ENCODE data around the gene C6orf89.

Gene C6orf89

DNA sequence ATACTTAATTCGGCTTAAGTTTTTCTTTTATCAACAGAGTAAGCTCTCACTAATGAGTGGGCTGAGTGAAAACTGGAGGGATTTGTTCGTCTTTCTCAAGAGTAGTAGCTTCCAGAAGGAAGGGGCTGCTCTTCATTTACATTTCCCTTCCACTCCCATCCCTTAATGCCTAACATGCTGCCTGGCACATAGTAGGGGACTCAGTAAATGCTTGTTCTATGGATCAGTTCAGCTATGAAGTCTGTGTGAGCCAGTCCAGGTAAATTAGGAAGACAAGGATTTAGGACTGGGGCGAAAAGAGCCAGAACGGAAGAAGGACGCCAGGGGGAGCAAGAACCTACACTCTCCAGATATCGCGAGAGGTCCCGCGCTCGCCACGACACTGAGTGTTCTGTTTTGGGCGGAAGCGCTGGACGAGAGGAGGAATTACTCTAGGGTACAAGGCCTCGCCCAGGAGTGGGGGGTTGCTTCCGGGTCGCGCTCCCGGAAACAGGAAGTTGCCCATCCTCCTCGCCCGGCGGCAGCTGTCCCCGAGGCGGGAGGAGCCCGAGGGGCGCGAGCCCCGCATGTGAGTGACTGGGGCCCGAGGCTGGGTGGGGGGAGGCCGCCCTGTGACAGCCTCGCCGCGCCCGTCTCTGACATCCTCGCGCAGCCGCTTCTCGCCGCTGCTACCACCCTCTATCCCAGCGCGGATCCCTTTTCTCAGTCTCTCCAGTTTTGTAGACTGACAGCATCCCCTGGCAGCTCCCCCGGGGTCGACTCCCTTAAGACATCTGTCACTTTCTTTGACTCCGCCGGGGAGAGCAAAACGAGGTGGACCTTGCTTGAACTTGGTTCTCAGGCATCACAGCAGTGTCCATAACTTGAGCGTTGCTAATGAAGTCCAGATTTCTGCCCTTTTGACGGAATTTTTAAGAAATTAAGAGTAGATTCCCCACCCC, at the start of gene C6orf89:
TSS of gene C6orf89 (plus strand) at position 492 of the 941 bp plus-strand sequence. CDS start 13,493 bp downstream, outside the sequence.
- peak within 1 kb of the TSS; percentile 50 for H3K27ac ChIP-seq
- peak; percentile 83 for DNase-seq (ENCODE audit: low read depth, low spot score)

DNA sequence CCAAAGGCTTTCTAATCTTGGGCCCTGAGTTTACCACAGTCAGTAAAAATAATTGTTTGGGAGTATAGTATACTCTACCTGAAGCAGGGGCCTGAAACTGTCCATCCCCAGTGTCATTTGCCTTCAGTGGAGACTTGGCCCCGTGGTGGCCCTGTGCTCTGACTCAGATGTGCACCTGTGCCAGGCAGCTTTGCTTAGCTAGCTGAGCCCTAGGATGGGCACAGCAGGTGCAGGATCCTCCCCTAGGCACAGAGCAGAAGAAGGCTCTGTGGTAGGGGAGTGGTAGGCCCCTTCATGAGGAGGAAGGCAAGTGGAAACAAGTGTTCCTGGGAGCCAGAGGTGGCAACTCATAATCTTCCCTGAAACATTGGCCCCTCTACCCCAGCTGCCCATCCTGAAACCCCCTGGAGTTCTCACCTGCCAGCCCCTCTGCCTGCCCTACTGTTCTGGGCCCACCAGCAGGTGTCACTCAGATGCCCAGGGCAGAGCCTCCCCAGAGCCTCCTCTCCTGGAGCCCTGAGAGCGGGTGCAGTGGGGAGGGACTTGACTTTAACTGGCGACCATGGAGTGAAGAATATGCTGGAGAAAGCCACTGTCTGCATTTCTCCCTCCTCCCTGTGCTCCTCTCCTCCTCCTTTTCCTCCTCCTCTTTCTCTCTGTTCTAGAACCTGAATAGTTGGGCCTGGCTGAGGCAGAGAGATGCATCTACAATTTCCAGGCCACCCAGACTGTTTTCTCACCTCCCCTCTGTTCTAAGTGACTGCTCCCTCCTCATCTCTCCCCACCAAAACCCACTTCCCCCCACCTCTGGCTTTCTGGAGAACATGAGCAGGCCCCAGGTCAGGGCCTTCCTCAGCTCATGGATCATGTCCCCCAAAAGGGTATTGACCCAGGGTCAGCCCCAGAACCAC, 49.4 kb upstream of the C6orf89 start:
- no peak for DNase-seq (ENCODE audit: low read depth, low spot score)
- no peak overlapping the region for H3K27ac ChIP-seq

DNA sequence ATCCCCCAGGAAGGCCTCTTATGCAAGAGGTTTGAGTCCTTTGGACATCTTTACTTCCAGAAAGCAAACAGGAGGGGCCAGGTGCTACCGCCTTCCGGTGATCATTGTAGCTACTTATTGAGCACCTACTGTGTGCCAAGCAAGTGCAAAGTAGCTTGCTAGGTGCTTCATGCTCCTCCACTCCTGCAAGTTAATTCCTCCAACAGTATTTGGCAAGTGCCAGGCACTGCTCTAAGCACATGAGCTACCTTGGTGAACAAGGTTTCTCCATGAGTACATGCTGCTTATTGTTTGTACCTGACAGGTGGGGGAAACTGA, 48.8 kb upstream of the C6orf89 start:
- DNase-seq (ENCODE audit: low read depth, low spot score) = no peak

GRCh38 chr6:36837686-36838085, 48.1 kb upstream of the C6orf89 start:
- DNase-seq (ENCODE audit: low read depth, low spot score) = no peak
- H3K27ac ChIP-seq = no peak overlapping the region

More for the DNA sequence above, 48.8 kb upstream of the C6orf89 start:
- no peak overlapping the region for H3K27ac ChIP-seq

- H3K27ac ChIP-seq = no peak within 1 kb of the TSS
- no peak for DNase-seq (ENCODE audit: low read depth, low spot score)
Measured at GRCh38 chr6:36838896-36839748, 46.6 kb upstream of the C6orf89 start, which contains the start of gene CPNE5. CPNE5 (minus strand) TSS chr6:36839444; CDS start chr6:36839377, 67 bp downstream.

- no peak overlapping the region for H3K27ac ChIP-seq
- DNase-seq (ENCODE audit: low read depth, low spot score) = no peak
Measured at GRCh38 chr6:36839749-36840431, 45.9 kb upstream of the C6orf89 start.

GRCh38 chr6:36840432-36841403, 45.0 kb upstream of the C6orf89 start:
- H3K27ac ChIP-seq = no peak overlapping the region
- DNase-seq (ENCODE audit: low read depth, low spot score) = no peak

GRCh38 chr6:36841756-36842155, 44.0 kb upstream of the C6orf89 start:
- no peak overlapping the region for H3K27ac ChIP-seq
- no peak for DNase-seq (ENCODE audit: low read depth, low spot score)

DNA sequence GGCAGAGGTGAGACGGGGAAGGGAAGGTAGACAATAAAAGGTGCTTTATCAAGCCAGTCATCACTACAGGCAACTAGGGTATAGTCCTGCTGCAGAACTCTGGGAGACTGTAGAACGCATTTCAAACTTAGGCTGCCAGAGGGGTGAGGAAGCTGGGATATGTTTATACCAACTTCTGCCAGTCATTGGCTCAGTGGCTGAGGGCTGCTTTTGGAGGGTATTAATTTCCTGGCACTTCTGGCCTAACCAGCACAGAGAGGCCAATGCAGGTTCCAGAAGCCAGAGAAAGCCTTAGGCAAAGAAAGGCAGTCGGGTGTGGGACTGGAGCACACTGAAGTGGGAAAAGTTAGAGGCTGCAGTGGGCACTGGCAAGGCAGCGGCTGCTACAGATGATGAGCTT, 42.6 kb upstream of the C6orf89 start:
- H3K27ac ChIP-seq = no peak overlapping the region
- DNase-seq (ENCODE audit: low read depth, low spot score) = no peak

DNA sequence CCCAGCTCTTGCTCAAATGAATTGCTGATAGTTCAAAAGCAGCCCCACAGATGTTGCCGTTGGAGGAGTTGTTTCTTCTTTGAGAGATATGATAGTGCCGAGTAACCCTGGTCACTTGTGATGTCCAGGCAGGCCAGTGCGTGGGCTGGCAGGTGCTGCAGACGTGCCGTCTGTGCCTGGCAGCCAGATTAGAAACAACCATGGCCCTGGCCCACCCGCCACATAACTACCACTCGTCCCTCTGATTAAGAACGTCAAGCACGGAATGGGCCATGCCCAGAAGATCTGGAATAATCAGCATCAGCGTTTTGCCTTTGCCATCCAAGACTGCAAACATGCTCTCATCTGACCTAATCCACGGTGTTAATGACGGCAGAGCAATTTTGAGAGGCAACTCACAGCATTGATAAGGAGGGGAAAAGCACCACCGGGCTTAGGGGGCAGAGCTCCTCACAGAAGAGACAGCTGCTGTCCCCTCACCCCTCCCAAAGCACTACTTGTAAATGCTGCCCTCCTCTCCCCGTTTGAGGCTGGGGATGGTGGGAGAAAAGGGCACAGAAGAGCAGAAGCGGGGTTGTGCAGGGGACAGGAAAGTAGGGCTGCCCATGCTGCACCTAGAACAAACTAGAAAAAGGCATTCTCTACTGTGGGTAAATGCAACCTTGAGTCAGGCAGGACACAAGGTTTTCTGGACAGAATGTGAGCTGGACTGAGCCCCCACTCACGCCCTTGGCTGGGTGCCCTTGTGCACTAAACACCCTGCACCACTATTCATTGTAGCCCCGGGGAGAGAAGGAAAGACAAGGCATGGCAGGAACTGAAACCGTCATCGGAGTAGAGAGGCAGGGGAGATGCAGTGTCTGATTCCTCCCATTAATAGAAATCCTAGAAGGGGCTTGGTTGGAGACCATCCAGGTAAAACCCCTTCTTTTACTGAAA, 41.3 kb upstream of the C6orf89 start:
- no peak for DNase-seq (ENCODE audit: low read depth, low spot score)
- no peak overlapping the region for H3K27ac ChIP-seq

GRCh38 chr6:36845233-36845632, 40.5 kb upstream of the C6orf89 start:
- no peak for DNase-seq (ENCODE audit: low read depth, low spot score)
- H3K27ac ChIP-seq = no peak overlapping the region

GRCh38 chr6:36847152-36847551, 38.6 kb upstream of the C6orf89 start:
- H3K27ac ChIP-seq = no peak overlapping the region
- DNase-seq (ENCODE audit: low read depth, low spot score) = no peak

DNA sequence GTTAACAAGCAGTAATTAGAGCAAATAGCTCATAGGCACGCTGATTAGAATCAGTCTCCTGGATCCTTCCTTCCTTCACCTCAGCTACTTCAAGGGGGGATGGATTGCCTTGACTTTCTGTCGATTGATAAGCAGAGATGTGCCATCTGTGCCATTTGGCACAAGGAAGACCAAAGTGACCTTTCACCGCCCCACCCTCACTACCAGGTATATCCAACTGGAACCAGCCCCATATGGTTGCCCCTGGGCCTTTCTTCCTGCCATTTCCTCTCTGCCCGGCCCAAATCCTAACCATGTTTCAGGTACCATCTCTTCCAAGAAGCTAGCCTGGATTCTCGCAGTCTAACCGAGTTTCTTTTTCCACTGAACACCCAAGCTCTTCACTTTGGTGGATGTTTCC, 37.8 kb upstream of the C6orf89 start:
- DNase-seq (ENCODE audit: low read depth, low spot score) = no peak
- H3K27ac ChIP-seq = no peak overlapping the region

DNA sequence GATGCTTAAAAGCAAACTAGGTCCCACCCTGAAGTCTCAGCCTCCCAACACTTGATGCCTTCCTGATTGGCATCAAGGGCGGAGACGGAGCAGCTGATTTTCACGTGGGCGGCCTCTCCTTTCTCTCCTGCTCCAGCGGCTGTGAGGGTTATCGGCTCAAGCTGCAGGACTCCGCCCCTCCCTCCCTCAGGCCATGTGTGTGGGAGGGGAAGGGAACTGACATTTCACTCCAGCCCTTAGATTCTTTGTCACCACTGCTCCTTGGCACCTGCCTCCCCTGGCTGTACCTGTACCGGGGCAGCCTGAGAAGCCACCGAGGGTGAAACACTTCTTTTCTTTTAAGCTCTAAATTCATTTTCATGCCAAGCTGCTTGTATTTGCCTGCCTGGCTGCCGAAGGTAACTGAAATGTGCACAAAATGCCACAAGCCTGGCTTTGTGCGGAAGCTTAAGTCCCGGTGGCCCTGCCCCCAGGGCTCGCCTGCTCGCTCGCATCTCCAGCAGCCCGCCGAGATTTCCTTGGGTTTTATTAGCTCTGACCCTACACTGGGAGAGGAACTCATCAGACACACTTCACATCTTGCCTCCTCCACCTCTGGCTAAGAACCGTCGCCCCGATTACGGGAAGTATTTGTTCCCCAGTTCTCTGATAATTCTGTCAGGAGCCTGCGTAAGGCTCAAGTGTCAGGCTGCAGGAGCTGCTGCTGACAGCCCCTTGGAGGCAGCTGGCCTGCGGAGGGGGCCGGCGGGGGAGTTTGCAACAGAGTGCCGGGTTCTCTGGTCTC, 36.9 kb upstream of the C6orf89 start:
- no peak for DNase-seq (ENCODE audit: low read depth, low spot score)
- H3K27ac ChIP-seq = no peak overlapping the region

DNA sequence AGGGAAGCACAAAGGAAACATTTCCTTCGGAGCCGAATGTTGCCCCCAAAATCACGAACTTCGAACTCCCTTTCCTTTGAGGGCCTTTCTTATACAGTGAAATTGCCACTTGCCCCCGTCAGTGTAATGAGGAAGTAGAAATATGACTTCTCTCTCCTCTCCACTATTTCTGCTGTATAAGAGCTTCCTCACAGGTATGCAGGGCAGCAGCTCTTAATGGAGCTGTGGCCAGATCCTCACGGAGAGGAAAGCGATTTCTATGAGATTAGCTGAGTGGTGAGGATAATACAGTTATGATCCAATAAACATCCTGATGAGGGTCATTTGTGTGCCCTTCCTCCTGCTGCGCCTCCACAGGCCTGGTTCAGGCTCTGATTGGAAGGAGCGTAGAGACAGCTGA, 35.7 kb upstream of the C6orf89 start:
- no peak for DNase-seq (ENCODE audit: low read depth, low spot score)
- no peak overlapping the region for H3K27ac ChIP-seq

- DNase-seq (ENCODE audit: low read depth, low spot score) = no peak
- no peak overlapping the region for H3K27ac ChIP-seq
Measured at GRCh38 chr6:36851149-36851614, 34.6 kb upstream of the C6orf89 start.
